HG02798 (cell line): ENCODE results near the gene CAPN12.
"Not testable (repeated sequence)": the region's sequence is repeated elsewhere in the genome, so short reads cannot be mapped to it uniquely, and the experiment has no call there.

Experiments used
- ATAC-seq: cut with Tn5 transposase; IDR thresholded peaks from one replicate; pipeline ENCODE4 v1.9.1; 2021; ENCODE audit warnings: mild to moderate bottlenecking; ENCODE audit not compliant: unreplicated experiment, poor library complexity

The CAPN12 gene

GRCh38 chr19:38773469-38774177, 29.3 kb upstream of the CAPN12 start, which contains the start of gene LGALS7:
Gene LGALS7, minus strand, starts transcription at chr19:38773517. Its CDS starts 25 bp downstream, at chr19:38773492.
- no peak for ATAC-seq

- ATAC-seq, result not testable (repeated sequence)
Observed at GRCh38 chr19:38771569-38771968, 27.3 kb upstream of the CAPN12 start.

DNA sequence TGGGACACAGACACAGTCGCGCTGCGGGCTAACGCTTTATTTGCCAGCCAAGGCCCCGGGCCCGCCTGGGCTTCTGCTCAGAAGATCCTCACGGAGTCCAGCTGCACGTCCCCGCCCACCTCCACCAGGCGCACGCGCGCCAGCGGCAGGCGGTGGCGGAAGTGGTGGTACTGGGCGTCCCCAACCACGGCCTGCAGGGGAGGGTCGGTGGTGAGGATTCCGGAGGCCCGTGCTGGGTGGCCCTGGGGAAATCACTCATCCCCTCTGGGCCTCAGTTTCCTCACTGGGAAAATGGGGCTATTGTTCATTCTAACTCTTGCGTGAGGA, 26.6 kb upstream of the CAPN12 start:
- ATAC-seq, result peak; percentile 64

DNA sequence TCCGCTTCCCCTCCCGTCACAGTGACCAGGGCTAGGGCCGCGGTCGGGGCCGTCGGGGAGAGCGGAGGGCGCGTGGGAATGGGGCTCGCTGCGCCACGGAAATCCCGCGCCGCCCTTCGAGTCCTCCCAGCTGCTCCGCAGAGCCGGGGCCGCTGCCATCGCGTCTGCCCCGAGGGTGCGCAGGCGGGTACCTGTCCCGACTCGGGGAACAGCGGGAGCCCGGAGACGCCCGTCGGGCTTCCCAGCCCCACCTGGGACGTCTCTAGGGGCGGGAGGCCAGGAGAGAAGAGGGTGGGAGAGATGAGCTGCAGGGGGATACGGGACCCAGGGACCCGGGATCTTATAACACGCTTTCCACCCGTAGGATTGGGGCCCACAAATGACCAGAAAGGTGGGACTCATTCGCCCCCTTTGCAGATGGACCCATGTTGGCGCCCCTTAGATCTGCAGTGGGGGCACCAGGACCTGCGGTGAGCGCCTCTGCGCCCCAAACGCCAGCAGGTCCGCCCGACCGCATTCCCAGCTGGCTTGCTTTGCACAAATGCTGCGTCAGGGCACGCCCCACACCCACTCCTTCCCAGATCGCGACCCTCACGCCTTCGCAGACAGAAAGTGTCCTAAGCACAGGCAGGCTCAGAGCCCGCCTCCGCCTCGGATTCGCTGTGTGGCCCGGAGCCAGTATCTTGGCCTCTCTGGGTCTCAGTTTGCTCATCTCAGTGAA, 26.1 kb upstream of the CAPN12 start:
- not testable (repeated sequence) for ATAC-seq

DNA sequence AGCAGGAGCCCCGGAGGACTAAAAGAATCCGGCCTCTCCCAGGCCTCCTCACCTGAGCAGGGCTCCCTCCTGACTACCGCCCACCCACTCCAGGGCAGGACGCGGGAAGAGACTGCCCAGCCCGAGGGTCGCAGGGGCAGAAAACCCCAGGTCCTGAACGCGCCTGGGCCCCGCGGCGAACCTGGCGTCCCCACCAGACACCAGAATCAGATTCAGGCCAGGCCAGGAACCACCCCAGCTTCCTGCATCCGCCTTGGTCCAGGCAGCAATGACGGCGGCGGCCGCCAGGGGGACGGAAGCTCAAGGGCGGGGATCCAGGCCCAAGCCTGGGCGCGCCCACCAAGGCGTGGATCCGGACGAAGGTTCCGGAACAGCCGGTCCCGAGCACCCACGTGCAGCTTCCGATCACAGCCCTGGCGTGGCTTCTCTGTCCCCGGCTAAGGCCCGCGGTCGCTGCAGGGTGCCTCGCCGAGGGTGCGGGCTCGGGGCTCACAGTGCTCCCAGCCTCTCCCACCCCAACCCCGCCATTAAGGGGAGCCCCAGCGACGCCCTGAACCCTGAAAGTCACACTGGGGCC, 25.4 kb upstream of the CAPN12 start:
- peak; percentile 71 for ATAC-seq

- no peak for ATAC-seq
Observed at GRCh38 chr19:38766276-38767047, 22.2 kb upstream of the CAPN12 start.

GRCh38 chr19:38765214-38765613, 20.9 kb upstream of the CAPN12 start:
- ATAC-seq, result no peak

DNA sequence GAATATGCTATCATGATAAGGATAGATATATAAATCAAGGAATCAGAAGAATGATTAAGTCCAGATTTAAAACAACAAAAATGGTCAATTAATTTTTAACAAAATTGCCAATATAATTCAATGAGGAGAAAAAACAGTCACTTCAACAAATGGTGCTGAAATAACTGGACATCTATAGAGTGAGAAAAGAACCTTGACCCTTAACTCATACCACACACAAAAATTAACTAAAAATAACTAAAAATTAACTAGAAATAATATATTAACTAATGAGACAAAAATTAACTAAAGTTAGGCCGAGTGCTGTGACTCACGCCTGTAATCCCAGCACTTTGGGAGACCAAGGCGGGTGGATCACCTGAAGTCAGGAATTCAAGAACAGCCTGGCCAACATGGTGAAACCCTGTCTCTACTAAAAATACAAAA, 19.5 kb upstream of the CAPN12 start:
- no peak for ATAC-seq

DNA sequence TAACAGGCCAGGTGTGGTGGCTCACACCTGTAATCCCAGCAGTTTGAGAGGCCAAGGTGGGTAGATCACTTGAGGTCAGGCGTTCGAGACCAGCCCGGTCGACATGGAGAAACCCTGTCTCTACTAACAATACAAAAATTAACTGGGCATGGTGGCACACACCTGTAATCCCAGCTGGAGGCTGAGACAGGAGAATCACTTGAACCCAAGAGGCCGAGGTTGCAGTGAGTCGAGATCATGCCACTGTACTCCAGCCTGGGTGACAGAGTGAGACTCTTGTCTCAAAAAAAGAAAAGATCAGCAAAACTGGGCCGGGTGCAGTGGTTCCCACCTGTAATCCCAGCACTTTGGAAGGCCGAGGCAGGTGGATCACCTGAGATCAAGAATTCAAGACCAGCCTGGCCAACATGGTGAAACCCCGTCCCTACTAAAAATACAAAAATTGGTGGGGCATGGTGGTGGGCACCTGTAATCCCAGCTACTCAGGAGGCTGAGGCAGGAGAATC, 17.7 kb upstream of the CAPN12 start:
- not testable (repeated sequence) for ATAC-seq

- ATAC-seq, result not testable (repeated sequence)
Observed at GRCh38 chr19:38760805-38761517, 16.7 kb upstream of the CAPN12 start.

GRCh38 chr19:38759590-38760003, 15.3 kb upstream of the CAPN12 start:
- ATAC-seq, result no peak

DNA sequence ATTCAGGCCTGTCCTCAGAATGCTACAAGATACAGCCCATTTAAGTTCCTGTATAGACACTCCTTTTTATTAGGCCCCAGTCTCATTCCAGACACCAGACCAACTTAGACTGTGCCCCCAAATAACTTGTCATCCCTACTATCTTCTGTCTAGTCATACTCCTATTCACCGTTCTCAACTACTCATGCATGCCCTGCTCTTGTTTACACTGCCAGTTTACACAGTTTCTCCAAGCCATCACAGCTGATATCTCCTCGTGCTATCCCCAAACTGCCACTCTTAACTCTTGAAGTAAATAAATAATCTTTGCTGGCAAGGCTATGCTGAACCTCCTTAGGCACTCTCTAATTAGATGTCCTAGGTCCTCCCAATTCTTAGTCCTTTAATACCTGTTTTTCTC, 9.9 kb upstream of the CAPN12 start:
- ATAC-seq, result not testable (repeated sequence)

DNA sequence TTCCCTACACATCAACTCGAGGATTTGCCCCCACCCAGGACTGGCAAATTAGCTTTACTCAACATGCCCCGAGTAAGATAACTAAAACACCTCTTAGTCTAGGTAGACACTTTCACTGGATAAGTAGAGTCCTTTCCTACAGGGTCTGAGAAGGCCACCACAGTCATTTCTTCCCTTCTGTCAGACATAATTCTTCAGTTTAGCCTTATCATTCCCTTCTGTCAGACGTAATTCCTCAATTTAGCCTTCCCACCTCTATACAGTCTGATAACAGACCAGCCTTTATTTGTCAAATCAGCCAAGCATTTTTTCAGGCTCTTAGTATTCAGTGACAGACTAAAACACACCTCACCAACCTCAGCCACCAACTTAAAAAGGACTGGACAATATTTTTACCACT, 9.5 kb upstream of the CAPN12 start:
- not testable (repeated sequence) for ATAC-seq

DNA sequence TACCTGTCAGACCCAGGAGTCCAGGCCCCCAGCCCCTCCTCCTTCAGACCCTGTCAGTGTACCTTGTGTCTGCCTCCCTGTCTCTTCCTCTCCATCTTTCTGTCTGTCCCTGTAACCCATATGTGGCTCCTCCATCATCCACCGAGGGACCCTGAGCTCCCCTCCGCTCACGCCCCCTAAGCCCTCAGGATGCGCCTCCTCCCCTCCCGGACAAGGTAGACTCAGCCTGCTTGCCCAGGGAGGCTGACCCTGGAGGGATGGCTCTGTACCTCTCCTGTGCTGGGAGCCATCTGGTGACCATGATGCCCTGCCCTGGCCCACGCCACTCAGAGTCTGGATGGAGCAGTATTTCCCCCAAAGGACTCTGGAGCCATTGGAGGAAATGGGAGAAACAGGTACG, 1.0 kb upstream of the CAPN12 start:
- ATAC-seq, result no peak

DNA sequence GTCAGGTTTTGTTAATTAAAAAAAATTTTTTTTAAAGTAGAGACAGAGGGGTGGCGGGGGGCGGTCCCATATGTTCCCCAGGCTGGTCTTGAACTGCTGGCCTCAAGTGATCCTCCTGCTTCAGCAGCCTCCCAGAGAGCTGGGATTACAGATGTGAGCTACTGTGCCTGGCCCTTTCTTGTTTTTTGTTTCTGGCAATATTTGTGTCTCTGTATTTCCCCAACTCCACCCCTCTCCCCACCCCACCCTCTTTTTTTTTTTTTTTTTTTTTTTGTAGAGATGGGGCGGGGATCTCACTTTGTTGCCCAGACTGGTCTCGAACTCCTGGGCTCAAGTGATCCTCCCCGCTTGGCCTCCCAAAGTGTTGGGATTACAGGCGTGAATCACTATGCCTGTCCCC, 600 bp upstream of the CAPN12 start:
- ATAC-seq, result no peak

- no peak for ATAC-seq
Observed at GRCh38 chr19:38743394-38744297, 628 bp downstream of the CAPN12 start.

DNA sequence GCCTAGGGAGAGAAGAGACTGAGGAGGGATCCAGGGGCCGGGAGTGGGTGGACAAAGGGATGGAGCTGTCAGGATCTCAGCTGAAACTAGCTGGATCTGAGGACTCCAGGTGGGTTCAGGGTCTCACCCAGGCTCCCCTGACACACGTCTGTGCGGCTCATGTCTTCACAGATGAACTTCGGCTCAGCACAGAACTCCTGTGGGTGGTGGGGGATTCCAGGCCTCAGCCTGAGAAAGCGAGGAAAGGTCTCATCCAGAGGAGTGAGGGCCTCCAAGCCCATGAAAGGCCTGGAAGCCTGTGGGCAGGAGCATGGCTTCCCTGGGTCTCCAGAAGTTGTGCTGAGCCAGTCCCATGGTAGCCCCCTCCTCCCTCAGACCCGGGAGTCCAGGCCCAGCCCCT, 1.4 kb downstream of the CAPN12 start:
- no peak for ATAC-seq

- ATAC-seq, result no peak
Observed at GRCh38 chr19:38742296-38742695, 2.0 kb downstream of the CAPN12 start.

GRCh38 chr19:38741670-38742069, 2.6 kb downstream of the CAPN12 start:
- ATAC-seq, result no peak
